Measurements from ENCODE around the gene DCLRE1B. TPM values are rescaled to one million over a fixed set of nuclear protein-coding genes. Genes with fewer than 3 reads are reported as not detected.

Gene DCLRE1B
- total RNA-seq, 1 experiment from 2014 or later: 9.4 TPM

GRCh38 chr1:113904674-113905434 is at the start of gene DCLRE1B, which contains the start of gene AP4B1 (continued):
- peak; percentile 76; the same call in 1 of the 2 replicates for TF ChIP-seq KAT7 (CRISPR knock-in tag; IDR thresholded peaks at IDR 0.05; ENCODE audit: borderline replicate concordance)
- no peak for TF ChIP-seq NFATC4 (CRISPR knock-in tag; IDR thresholded peaks at IDR 0.05)
- TF ChIP-seq, protein P1, sequence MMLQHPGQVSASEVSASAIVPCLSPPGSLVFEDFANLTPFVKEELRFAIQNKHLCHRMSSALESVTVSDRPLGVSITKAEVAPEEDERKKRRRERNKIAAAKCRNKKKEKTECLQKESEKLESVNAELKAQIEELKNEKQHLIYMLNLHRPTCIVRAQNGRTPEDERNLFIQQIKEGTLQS (CRISPR knock-in tag; conservative IDR thresholded peaks at IDR 0.05): no peak
- TF ChIP-seq ZBTB21 (CRISPR knock-in tag; IDR thresholded peaks at IDR 0.05; ENCODE audit: borderline replicate concordance): no peak
- no peak for TF ChIP-seq CBFB (CRISPR knock-in tag; IDR thresholded peaks at IDR 0.05; ENCODE audit: low read depth)
- peak; percentile 50; the same call in 1 of the 2 replicates for TF ChIP-seq ZNF232 (CRISPR knock-in tag; IDR thresholded peaks at IDR 0.05)
- no peak for TF ChIP-seq SOX15 (CRISPR knock-in tag; IDR thresholded peaks at IDR 0.05)
- TF ChIP-seq, protein P2, sequence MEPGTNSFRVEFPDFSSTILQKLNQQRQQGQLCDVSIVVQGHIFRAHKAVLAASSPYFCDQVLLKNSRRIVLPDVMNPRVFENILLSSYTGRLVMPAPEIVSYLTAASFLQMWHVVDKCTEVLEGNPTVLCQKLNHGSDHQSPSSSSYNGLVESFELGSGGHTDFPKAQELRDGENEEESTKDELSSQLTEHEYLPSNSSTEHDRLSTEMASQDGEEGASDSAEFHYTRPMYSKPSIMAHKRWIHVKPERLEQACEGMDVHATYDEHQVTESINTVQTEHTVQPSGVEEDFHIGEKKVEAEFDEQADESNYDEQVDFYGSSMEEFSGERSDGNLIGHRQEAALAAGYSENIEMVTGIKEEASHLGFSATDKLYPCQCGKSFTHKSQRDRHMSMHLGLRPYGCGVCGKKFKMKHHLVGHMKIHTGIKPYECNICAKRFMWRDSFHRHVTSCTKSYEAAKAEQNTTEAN (CRISPR knock-in tag; IDR thresholded peaks at IDR 0.05): peak; percentile 88; the same call in 1 of the 2 replicates
- TF ChIP-seq, protein P3, sequence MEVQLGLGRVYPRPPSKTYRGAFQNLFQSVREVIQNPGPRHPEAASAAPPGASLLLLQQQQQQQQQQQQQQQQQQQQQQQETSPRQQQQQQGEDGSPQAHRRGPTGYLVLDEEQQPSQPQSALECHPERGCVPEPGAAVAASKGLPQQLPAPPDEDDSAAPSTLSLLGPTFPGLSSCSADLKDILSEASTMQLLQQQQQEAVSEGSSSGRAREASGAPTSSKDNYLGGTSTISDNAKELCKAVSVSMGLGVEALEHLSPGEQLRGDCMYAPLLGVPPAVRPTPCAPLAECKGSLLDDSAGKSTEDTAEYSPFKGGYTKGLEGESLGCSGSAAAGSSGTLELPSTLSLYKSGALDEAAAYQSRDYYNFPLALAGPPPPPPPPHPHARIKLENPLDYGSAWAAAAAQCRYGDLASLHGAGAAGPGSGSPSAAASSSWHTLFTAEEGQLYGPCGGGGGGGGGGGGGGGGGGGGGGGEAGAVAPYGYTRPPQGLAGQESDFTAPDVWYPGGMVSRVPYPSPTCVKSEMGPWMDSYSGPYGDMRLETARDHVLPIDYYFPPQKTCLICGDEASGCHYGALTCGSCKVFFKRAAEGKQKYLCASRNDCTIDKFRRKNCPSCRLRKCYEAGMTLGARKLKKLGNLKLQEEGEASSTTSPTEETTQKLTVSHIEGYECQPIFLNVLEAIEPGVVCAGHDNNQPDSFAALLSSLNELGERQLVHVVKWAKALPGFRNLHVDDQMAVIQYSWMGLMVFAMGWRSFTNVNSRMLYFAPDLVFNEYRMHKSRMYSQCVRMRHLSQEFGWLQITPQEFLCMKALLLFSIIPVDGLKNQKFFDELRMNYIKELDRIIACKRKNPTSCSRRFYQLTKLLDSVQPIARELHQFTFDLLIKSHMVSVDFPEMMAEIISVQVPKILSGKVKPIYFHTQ (CRISPR knock-in tag; IDR thresholded peaks at IDR 0.05): no peak
- no peak for TF ChIP-seq NR1H2 (CRISPR knock-in tag; IDR thresholded peaks at IDR 0.05)
- no peak for TF ChIP-seq RORB (CRISPR knock-in tag; IDR thresholded peaks at IDR 0.05)
- TF ChIP-seq, protein P4, sequence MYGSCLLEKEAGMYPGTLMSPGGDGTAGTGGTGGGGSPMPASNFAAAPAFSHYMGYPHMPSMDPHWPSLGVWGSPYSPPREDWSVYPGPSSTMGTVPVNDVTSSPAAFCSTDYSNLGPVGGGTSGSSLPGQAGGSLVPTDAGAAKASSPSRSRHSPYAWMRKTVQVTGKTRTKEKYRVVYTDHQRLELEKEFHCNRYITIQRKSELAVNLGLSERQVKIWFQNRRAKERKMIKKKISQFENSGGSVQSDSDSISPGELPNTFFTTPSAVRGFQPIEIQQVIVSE (CRISPR knock-in tag; IDR thresholded peaks at IDR 0.05; ENCODE audit: borderline replicate concordance): no peak
- TF ChIP-seq ESRRA (CRISPR knock-in tag; IDR thresholded peaks at IDR 0.05; ENCODE audit: borderline replicate concordance): 0 out of 2 replicates have a peak, but pooled peaks have one; percentile 55
- TF ChIP-seq ZNF671 (CRISPR knock-in tag; IDR thresholded peaks at IDR 0.05): no peak

- H3K4me1 Mint-ChIP-seq: no peaks in the 10 kb centered on the region
- H3K36me3 Mint-ChIP-seq: no peaks in the 10 kb centered on the region
- no peak overlapping the region for H3K27ac Mint-ChIP-seq
- no peaks in the 10 kb centered on the region; the same call in 1 of the 2 replicates for H3K27me3 Mint-ChIP-seq (ENCODE audit: low read depth)
- ChIA-PET POLR2A (no interaction called here), CTCF (no interaction called here)
- DNase-seq (ENCODE audit: low spot score): no peak
- H3K4me3 Mint-ChIP-seq: no peak overlapping the region
- TF ChIP-seq TCF7 (CRISPR knock-in tag; IDR thresholded peaks at IDR 0.05; ENCODE audit: low read depth): no peak
- H3K9me3 Mint-ChIP-seq: no peaks in the 10 kb centered on the region
- ATAC-seq: no peak
Observed at GRCh38 chr1:113855630-113856400, 49.3 kb upstream of the DCLRE1B start.

GRCh38 chr1:113856401-113856790 is 48.7 kb upstream of the DCLRE1B start:
- Mint-ChIP-seq H3K4me1 (no peaks in the 10 kb centered on the region), H3K4me3 (no peak overlapping the region), H3K36me3 (no peaks in the 10 kb centered on the region), H3K9me3 (no peaks in the 10 kb centered on the region), H3K27me3 (ENCODE audit: low read depth) (no peaks in the 10 kb centered on the region; the same call in 1 of the 2 replicates), H3K27ac (no peak overlapping the region)
- ChIA-PET POLR2A (no interaction called here), CTCF (interaction anchor here (1.2 kb wide), 1 partner anchor 120 kb away, joined by 4 read pairs; no protein-coding TSS in a partner anchor)
- no peak for DNase-seq (ENCODE audit: low spot score)
- no peak for ATAC-seq
- TF ChIP-seq, protein P5, sequence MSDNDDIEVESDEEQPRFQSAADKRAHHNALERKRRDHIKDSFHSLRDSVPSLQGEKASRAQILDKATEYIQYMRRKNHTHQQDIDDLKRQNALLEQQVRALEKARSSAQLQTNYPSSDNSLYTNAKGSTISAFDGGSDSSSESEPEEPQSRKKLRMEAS (CRISPR knock-in tag; IDR thresholded peaks at IDR 0.05): no peak
- TF ChIP-seq NFYB (CRISPR knock-in tag; conservative IDR thresholded peaks at IDR 0.05; ENCODE audit: low read depth) (no peak), ZNF317 (CRISPR knock-in tag; IDR thresholded peaks at IDR 0.05; ENCODE audit: borderline replicate concordance, low read depth) (no peak), FOXP1 (CRISPR knock-in tag; IDR thresholded peaks at IDR 0.05; ENCODE audit: borderline replicate concordance) (no peak), FOXJ3 (CRISPR knock-in tag; IDR thresholded peaks at IDR 0.05; ENCODE audit: borderline replicate concordance) (no peak), CREM (CRISPR knock-in tag; IDR thresholded peaks at IDR 0.05) (no peak), ATF2 (CRISPR knock-in tag; IDR thresholded peaks at IDR 0.05; ENCODE audit: borderline replicate concordance, low read depth) (no peak), ZNF423 (CRISPR knock-in tag; IDR thresholded peaks at IDR 0.05) (no peak)
